Effector memory CD4-positive, alpha-beta T cell (primary cell): ENCODE results near the gene PLPP1.

Experiments
- DNase-seq, 3 donors: peaks; one replicate each; pipeline ENCODE4 v3.0.0-alpha.2; 2020
- H3K27ac ChIP-seq: 2 replicates; pipeline ENCODE4 v1.7.0; 2013; ENCODE audit warnings: mild to moderate bottlenecking, low read length, moderate library complexity; ENCODE audit not compliant: insufficient read depth, poor library complexity, severe bottlenecking
- H3K27me3 ChIP-seq: replicated peaks from 2 replicates; pipeline ENCODE4 v1.7.0; 2013; ENCODE audit warnings: mild to moderate bottlenecking, low read length; ENCODE audit not compliant: insufficient read depth, control insufficient read depth, poor library complexity, severe bottlenecking
- H3K36me3 ChIP-seq: 2 replicates; pipeline ENCODE4 v1.7.0; 2013; ENCODE audit warnings: mild to moderate bottlenecking, low read length, moderate library complexity; ENCODE audit not compliant: control insufficient read depth, insufficient read depth
- H3K4me1 ChIP-seq: 2 replicates; pipeline ENCODE4 v1.7.0; 2013; ENCODE audit warnings: low read length, mild to moderate bottlenecking; ENCODE audit not compliant: control insufficient read depth, insufficient read depth, poor library complexity, severe bottlenecking
- H3K4me3 ChIP-seq: 2 replicates; pipeline ENCODE4 v1.7.0; 2013; ENCODE audit warnings: low read length, low read depth, mild to moderate bottlenecking; ENCODE audit not compliant: insufficient read depth, poor library complexity, severe bottlenecking
- H3K9me3 ChIP-seq: 2 replicates; pipeline ENCODE4 v1.7.0; 2013; ENCODE audit warnings: mild to moderate bottlenecking, low read length, moderate library complexity; ENCODE audit not compliant: control insufficient read depth

PLPP1 gene

DNA sequence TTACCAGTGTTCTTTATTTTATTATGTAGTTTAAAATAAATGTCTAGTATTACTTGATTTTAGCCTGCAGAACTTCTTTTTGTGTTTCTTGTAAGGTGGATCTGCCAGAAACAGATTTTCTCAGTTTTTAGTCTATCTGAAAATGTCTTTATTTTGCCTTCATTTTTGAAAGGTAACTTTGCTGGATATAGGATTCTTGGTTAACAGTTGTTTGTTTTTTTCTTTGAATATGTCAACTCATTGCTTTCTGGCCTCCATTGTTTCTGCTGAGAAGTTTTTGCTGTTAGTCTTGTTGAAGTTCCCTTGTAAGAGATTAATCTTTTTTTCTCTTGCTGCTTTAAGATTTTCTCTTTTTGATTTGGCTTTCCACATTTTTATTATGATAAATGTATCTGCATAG lies 151.5 kb downstream of the PLPP1 start:
- Histone ChIP-seq H3K4me3 (no peak overlapping the region), H3K4me1 (no peaks in the 10 kb centered on the region), H3K9me3 (peaks cover 6% of the 10 kb centered on the region), H3K27ac (no peak overlapping the region), H3K27me3 (no peaks in the 10 kb centered on the region), H3K36me3 (peaks cover 40% of the 10 kb centered on the region)
- DNase-seq = no peak

DNA sequence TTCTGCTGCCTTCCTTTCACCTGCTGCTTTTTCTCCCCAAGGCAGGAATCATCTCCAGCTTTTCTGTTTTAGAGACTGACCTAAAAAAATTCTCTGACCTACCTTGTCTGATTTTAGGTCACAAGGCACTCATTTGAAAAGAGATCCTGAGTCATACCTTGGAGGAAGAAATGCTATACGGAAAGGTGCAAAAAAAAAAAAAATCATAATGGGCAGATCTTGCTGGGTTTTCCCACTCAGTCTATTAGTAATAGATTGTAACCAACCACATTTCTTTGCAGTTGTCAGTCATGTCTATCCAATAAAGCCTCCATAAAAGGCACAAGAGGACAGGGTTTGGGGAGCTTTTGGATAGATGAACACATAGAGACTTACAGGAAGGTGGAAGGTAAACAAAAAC lies 157.0 kb downstream of the PLPP1 start:
- no peak for DNase-seq
- H3K36me3 ChIP-seq = peaks cover 30% of the 10 kb centered on the region
- H3K27ac ChIP-seq = no peak overlapping the region
- no peak overlapping the region for H3K4me3 ChIP-seq
- no peaks in the 10 kb centered on the region for H3K27me3 ChIP-seq
- H3K4me1 ChIP-seq = no peaks in the 10 kb centered on the region
- peaks cover 2% of the 10 kb centered on the region for H3K9me3 ChIP-seq
